Activated gamma-delta T cell treated with Interleukin-2 at 50 U/mL for 16 hours (primary cell): Measurements from ENCODE around the gene PIMREG.
A peak's percentile ranks its signal among the peaks of the same experiment; 100 is the strongest.

Experiments
- DNase-seq: peaks from one replicate; pipeline ENCODE4 v3.0.0-alpha.2; 2020

Gene PIMREG, protein sequence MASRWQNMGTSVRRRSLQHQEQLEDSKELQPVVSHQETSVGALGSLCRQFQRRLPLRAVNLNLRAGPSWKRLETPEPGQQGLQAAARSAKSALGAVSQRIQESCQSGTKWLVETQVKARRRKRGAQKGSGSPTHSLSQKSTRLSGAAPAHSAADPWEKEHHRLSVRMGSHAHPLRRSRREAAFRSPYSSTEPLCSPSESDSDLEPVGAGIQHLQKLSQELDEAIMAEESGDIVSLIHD

DNA sequence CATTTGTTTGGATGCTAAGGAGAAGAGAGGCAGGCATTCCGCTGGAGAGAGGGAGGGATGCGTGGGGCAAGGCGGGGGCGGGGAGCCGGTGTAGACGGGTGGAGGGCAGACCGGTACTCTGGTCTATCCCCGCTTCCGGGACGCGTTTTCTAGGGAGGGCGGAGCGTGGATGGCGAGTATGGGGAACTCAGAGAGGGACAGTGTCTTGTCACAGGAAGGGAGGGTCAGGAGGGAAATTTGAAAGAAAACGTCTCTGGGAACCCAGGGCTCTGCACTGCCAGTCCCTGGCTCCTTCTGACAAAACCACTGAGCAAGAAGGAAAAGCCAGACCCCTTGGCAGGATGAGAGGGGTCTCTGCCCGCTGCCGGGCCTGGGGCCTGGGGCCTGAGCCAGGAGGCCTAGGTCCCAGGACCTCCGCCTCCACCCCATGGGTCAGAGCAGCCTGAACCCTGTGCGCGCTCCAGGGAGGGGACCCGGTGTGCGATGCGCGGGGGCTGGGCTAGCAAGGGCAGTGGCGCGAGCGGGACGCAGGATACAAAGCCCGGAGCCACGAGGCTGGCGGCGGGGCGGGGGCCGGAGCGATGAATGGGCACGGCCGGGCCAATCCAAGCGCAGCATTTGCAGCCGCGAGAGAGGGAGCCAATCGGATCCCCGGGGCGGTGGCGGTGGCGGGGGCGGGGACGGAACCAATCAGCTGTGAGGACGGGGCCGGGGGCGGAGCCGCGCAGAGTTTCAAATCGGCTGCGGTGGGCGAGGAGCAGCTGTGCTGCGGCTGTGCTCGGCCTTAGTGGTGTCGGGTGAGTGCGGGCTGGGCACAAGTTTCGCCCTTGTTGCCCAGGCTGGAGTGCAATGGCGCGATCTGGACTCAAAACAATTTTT is at the start of gene PIMREG:
PIMREG (plus strand) TSS at position 764 of the 879 bp plus-strand sequence. CDS start 656 bp downstream, outside the sequence.
- peak; percentile 91 for DNase-seq

- DNase-seq: no peak
These were observed 45.3 kb upstream of the PIMREG start for GRCh38 chr17:6398955-6399354.

- no peak for DNase-seq
These were observed 42.0 kb upstream of the PIMREG start for GRCh38 chr17:6402258-6402657.

DNA sequence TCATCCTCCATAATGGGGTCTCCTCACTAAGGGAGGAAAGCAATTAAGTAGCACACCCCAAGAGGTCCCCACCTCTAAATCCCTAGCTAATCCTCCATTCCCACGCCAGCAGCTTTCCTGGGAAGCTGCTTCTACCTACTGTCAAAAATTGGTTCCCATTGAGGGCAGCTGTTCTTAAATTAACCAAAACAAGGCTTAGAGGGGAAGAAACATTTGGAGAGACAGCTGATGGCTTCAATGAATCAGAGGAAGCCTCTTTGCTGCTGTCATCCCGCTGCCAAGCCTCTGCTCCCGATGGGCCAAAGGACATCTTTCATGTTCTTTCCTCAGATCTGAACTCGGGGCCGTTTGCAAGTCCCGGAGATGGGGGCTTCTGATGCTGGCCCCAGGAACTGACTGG is 36.0 kb upstream of the PIMREG start:
- DNase-seq: no peak

GRCh38 chr17:6408735-6409134 is 35.5 kb upstream of the PIMREG start:
- DNase-seq: no peak

DNA sequence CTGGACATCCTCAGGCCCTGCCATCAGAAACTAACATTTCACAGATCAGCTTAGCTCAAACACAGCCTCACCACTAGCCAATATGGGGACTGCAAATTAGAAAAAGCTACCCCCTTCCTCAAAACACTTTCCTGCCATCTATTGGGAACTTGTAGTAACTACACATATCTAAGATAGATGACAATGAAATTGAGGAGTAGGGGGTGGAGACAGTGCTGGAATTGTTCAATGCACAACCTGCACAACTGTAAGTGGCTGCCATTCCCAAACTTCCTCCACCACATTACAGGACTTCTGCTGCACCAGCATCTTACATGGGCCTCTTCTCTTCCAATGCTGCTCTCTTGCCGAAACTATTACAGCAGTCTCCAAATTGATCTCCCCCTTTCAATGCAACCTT is 31.2 kb upstream of the PIMREG start:
- DNase-seq: no peak

DNA sequence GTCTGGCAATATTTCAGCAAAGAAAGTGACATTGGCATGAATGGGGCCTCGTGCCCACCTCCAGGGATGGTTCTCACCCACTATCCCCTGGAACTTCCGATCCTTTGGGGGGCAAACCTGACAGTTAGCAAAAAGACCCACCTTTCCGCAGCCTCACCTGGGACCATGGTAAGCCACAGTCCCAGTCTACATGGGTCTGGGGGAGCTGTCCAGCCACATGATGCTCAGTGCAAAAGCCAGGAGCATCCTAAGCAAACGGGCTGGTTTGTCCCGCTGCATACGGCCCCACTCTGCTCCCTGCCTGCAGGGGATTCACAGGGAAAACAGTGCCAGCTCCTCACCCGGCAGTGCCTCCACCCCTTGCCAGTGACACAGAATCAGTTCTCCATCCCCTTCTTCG is 28.6 kb upstream of the PIMREG start:
- no peak for DNase-seq

DNA sequence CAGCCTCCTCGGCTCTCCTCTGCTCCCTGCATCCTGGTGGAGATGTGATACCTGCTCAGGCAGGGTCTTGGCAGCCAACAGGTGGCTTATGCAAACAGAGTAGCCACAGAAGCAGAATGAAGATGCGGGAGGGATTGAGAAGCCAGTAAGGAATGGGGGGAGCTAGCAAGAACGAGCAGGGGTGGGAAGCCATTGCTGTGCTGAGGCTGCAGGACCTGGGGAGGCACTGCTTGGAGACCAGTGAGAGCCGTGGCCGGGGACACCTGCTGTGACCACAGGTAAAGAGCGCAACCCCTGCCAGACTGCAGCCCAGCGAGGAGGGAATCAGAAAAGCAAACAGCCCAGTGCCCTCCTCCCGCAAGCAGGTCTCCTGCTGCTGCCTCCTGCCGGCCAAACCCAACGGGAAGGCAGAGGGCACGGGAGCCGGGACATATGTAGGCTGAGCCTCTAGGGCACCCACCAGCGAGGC is 24.0 kb upstream of the PIMREG start:
- no peak for DNase-seq

- DNase-seq: peak; percentile 67
These were observed 22.3 kb upstream of the PIMREG start for GRCh38 chr17:6421700-6422604.

DNA sequence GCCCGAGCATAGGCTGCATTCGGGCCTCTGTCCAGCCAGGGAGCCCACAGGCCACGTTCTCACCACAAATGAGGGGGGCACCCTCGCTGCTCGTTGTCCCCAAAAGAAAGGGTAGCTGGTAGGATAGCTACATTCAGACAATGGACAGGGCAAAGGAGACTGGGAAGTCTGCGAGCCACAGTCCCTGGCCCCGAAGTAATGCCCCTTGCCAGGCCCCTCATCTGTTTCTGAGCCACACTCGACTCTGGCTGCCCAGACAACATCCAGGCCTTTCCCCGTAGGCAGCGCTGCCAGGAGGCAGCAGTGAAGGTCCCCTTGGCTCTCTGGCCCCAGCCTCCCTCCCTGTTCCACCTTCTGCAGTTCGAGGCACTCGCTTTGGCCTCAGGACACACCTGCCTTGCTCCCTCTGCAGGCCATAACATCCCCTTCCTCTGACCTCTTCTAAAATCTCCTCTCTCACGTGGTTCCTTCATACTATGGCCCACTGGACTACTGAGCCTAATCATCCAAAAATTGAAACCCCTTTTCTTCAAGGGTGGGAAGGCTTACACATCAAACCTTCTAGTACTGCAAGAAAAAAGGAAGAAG is 21.5 kb upstream of the PIMREG start:
- no peak for DNase-seq

- DNase-seq: no peak
These were observed 20.3 kb upstream of the PIMREG start for GRCh38 chr17:6423931-6424330.

- no peak for DNase-seq
These were observed 18.8 kb upstream of the PIMREG start for GRCh38 chr17:6425407-6425806.

DNA sequence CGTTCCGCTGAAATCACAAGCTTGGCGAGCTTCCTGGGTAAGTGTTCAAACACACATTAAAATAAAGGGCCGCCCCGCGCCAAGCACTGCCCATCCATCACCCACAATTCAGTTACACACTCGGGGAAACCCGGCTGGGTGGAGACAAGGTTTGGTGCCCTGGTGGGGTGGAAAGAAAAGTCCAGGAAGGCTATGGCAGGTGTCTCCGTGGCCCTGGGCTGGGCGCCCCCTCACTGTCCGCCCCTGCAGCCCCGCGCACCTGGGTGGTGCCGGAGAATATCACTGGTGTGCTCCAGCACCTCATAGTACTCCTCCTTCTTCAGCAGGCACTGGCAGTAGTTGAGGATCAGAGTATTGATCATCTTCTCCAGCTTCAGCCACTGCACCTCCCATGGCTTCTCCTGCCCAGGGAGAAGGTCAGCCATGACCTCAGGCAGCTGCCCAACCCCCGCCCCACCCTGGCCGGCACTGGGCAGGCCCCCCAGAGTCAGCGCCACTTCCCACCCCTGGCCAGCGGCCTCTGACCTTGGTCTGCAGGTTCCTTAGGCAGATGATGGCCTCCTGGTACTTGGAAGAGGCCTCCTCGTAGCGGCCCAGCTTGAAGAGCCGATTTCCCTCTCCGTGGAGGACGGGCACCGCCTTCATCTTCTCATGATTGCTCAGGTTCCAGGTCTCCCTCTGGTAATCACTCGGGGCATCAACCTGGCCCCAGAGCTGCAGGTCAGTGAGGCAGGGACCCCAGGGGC is 17.7 kb upstream of the PIMREG start:
- DNase-seq: no peak

GRCh38 chr17:6427279-6427781 is 16.9 kb upstream of the PIMREG start:
- DNase-seq: no peak

DNA sequence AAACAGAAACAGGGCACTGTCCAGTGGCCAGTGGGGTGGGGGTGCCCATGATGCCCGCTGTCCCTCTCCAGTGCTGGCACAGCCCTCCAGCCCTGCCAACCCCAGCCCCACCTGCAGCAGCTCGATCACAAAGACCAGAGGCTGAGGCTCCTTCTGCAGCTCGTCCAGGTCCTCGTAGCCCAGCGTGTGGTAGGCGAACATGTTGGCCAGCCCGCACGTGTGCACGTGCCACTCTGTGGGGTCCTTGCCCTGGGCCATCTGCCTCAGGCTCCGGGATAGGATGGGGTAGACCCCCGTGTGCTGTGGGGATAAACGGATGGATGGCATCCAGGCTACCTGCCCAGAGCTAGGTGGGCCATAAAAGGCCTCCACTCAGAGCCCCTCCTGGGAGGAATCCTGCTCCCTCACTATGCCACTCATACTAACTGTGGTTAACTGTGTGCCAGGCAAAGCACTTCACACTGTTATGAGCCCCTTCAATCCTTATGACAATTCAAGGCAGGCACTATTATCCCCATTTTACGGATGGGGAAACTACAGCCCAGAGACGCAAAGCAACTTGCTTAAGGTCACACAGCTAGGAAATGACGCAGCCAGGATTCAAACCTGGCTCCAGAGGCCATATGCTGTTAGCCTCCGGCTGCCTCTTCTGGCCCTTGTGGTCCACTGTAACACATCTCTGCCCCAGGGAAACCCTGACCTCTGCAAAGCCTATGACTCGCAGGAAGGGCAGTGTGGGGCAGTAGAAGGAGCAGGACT is 15.9 kb upstream of the PIMREG start:
- DNase-seq: no peak

DNA sequence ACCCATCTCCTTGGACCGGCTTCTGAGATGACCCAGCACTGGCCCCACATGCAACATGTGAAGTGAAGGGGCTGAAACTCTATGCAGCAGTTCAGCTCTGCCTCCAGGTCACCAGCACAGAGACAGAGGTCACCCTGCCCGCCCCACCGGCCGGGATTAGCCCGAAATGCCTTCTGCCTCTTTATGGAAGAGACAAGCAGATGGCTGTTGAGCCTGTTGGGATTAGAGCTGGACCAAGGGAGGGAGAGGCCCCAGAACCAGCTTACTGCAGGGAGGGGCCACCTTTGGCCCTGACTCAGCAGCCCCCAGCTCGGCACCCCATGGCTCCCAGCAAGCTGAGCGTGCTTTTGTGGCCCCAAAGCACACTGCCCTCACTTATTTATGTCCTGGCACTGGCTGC is 15.0 kb upstream of the PIMREG start:
- DNase-seq: no peak

DNA sequence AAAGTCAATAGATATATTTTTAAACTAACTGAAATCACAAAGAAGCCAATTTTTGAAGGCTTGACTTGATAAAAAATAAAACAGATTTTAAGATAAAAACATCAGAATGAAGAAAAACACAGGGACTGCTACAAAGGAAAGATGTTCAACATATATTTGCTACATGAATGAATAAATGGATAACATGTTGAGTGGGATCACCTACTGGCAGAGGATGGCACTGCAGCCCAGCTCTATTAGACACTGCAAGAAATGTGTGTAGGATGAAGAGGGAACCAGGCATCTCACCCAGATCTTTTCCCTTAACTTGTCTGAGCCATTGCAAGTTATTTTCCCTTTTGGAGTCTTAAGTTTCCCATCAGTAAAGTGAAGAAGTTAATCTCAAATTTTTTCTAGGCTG is 13.5 kb upstream of the PIMREG start:
- no peak for DNase-seq

- no peak for DNase-seq
These were observed 9.2 kb upstream of the PIMREG start, which contains the start of gene AIPL1 for GRCh38 chr17:6435051-6435450. TSS of gene AIPL1 (minus strand) at chr17:6435121. CDS start at chr17:6435104, 17 bp downstream.

GRCh38 chr17:6435968-6436367 is 8.3 kb upstream of the PIMREG start:
- DNase-seq: peak; percentile 55

DNA sequence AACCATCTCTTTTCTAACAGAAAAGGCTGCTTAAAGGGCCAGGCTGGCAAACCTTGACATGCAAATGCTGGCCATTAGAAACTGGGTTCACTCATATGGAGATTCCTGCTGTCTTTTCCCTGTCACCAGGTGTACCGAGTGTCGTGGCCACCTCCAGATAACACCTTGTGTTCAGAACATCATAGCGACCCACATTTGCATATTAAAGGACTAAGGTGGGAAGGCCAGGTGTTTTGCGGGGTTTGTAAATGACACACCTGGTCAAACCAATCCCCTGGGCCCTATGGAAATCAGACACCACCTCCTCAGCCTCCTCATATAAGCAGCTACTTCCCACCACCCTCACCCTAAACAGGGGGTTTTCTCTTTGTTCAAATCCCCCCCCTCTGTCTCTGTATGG is 6.8 kb upstream of the PIMREG start:
- DNase-seq: no peak

GRCh38 chr17:6437956-6438355 is 6.3 kb upstream of the PIMREG start:
- no peak for DNase-seq
